Mammary epithelial cell (primary cell): ENCODE results near the gene FNDC3B.

Experiments used
- CTCF ChIP-seq, 2 donors: IDR thresholded peaks in 1 of 2; conservative IDR thresholded peaks in 1 of 2; 2 replicates each; pipeline ENCODE4 v1.5.1; 2011 to 2012; ENCODE audit warnings: inconsistent platforms in 2 of 2, low read length in 2 of 2, mild to moderate bottlenecking in 2 of 2, control low read depth in 1 of 2, low read depth in 1 of 2; ENCODE audit not compliant: insufficient read depth in 1 of 2; ENCODE audit errors: extremely low read depth in 1 of 2
- EZH2 ChIP-seq: IDR thresholded peaks from 2 replicates; pipeline ENCODE4 v1.6.1; 2012; ENCODE audit warnings: low read length, inconsistent platforms, borderline replicate concordance

- TF ChIP-seq CTCF (conservative IDR thresholded peaks at IDR 0.05 in 1 of 2, IDR thresholded peaks at IDR 0.05 in 1 of 2; ENCODE audit: extremely low read depth in 1 of 2, insufficient read depth in 1 of 2, low read depth in 1 of 2, low read length in 2 of 2) (no peak), EZH2 (no peak)
Observed at GRCh38 chr3:172407872-172408271, 368.5 kb downstream of the FNDC3B start.
